Mammary epithelial cell (primary cell): ENCODE results near the gene ALPG.

Experiments
- CTCF ChIP-seq, 2 donors: IDR thresholded peaks in 1 of 2; conservative IDR thresholded peaks in 1 of 2; 2 replicates each; pipeline ENCODE4 v1.5.1; 2011 to 2012; ENCODE audit warnings: inconsistent platforms in 2 of 2, low read length in 2 of 2, mild to moderate bottlenecking in 2 of 2, control low read depth in 1 of 2, low read depth in 1 of 2; ENCODE audit not compliant: insufficient read depth in 1 of 2; ENCODE audit errors: extremely low read depth in 1 of 2
- EZH2 ChIP-seq: IDR thresholded peaks from 2 replicates; pipeline ENCODE4 v1.6.1; 2012; ENCODE audit warnings: low read length, inconsistent platforms, borderline replicate concordance

GRCh38 chr2:232396683-232397082 is 10.0 kb upstream of the ALPG start:
- no peak for TF ChIP-seq CTCF (conservative IDR thresholded peaks at IDR 0.05 in 1 of 2, IDR thresholded peaks at IDR 0.05 in 1 of 2; ENCODE audit: extremely low read depth in 1 of 2, insufficient read depth in 1 of 2, low read depth in 1 of 2, low read length in 2 of 2)
- TF ChIP-seq EZH2, result no peak
